GM19240 (cell line): Measurements from ENCODE around the gene CMSS1.
A peak's percentile ranks its signal among the peaks of the same experiment; 100 is the strongest.

Experiments
- DNase-seq: peaks from one replicate; pipeline ENCODE4 v3.0.0; 2011; ENCODE audit warnings: low spot score; ENCODE audit not compliant: insufficient read length

The CMSS1 gene

GRCh38 chr3:99817437-99818240, at the start of gene CMSS1:
CMSS1 (plus strand) TSS chr3:99817862.
- DNase-seq: peak; percentile 65

DNA sequence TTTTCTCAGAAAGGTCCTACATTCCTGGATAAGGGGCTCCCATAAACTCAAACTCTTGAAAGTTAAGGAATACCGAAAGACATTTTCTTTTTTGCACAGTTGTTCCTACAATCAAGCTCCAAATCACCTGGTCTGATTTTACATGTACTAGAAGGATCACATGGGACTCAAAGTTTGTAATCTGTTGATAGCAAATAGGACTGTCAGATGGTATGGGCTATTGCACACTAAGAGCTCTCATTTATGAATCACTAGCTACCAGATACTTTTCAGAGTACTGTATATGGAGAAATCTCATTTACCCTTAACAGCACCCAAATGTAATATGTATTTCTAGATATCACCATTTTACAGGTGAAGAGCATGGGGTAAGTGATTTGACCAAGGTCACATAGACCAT, 49.5 kb upstream of the CMSS1 start:
- no peak for DNase-seq

GRCh38 chr3:99768808-99769501, 48.7 kb upstream of the CMSS1 start:
- DNase-seq: no peak

DNA sequence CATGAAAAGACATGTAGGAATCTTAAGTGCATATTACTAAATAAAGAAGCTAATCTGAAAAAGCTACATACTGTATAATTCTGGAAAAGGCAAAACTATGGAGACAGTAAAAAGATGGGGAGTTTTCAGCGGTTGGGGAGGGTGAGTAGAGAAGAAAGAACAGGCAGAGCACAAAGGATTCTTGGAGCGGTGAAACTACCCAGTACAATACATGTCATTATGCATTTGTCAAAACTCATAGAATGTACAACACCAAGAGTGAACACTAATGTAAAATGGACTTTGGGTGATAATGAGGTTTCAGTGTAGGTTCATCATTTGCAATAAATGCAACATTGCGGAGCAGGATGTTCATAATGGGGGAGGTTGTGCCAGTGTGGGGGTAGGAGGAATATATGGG, 45.5 kb upstream of the CMSS1 start:
- DNase-seq: no peak

DNA sequence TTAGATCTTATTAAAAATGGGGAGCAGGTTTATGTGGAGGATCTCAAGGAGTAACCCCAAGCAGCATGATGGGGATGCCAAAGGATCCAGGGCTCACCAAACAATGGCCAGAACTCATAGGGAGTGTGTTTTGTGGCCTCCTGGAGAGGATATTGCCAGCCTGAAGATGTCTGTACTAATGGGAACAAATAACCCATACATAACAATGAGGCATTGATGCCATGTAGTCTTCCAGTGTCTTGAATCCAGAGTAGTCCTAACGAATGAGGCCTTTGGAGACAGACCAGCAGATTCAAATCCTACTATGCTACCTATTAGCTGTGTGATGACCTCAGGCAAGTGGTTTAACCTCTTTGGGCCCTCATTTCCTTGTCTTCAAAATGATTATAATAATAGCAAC, 45.0 kb upstream of the CMSS1 start:
- no peak for DNase-seq

DNA sequence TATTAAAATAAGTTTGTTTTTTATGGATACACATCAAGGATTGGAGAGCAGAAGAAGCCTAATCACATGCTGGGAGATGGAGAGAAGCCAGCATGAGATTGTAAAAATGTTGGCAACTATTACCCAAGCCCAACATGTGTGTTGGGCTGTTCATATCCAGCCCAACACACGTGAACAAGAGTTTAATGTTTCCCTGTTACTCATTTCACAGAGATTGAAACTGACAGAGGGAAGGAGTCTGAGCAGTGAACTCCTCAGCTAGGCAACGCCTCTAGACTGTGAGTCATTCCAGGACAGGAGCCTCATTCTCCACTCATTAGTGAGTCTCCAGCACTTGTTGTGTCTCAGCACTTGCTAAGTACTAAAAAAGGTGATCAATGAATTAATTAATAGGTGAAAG, 43.2 kb upstream of the CMSS1 start:
- DNase-seq: peak; percentile 9

GRCh38 chr3:99776516-99777209, 41.0 kb upstream of the CMSS1 start:
- DNase-seq: no peak

DNA sequence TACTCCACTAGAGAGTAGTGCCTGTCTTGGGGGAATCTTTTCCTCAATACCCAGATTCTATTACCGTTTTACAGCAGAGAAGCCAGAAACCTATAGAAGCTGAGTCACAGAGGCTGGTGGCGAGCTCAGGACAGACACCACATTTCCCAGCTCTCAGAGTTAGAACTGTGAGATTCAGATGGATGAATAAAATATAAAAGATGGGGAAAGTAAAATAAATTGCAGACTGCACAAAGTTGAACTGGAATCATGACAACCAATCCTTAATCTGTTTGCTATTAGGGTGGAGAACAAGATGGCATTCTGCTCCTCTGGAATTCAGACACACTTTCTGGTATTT, 40.5 kb upstream of the CMSS1 start:
- no peak for DNase-seq

DNA sequence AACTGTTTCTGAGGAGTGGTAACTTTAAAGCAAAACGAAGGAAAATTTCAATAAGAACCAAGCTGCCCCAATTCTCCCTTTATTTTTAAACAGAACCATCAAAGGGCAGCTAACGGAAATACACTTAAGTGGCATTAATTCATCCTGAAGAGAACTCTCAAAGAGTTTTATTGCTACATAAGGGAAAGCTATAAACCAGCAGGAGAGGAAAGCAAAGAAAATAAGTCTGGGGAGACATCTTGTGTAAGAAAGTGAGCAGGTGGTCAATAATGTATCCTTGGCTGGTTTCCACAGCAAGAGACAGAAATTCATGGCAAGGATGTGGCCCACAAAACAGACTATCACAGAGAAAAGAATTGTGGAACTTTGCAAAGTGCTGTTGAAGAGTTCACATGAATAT, 40.0 kb upstream of the CMSS1 start:
- no peak for DNase-seq

GRCh38 chr3:99780749-99781148, 36.9 kb upstream of the CMSS1 start:
- no peak for DNase-seq

DNA sequence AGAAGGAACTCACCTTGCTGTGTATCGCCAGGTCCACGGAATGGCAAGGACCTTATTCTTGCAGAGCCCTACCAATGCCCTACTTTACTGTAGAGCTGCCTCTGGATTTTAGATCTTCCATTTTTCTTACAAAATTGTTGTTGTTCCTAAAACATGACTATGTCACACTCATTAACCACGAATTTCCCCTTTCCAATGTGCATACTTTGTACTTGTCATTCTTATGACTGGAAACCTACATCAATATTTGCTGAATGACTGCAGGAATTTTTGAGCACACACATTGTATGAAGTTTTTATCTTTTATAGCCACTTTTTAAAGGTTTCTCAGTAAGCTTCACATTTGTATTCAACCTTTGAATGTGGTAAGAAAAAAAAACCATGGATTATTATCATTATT, 35.9 kb upstream of the CMSS1 start:
- DNase-seq: no peak

DNA sequence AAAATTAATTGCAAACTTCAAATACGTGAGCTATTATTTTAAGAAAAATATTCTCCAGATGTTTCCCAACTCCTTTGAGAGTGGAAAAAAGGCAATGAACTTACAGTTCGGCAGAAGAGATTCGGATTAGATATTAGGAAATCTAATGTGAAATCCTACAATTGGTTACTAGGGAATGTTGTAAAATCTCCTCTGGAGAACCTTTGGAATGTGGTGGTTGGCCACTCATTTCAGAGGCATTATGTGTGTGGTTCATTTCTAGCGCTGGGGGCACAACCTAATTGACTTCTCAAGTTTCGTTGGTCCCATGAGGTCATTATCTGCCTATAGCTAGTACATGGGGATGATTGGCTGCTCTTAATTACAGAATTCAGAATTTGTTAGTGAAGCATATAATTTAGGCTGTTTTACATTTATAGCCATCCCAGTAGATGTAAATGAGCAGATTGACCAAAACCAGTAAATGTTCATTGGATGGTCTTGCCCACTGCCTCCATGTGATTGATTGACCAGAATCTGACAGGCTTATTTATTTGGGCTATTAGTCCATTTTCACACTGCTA, 34.6 kb upstream of the CMSS1 start:
- DNase-seq: no peak

DNA sequence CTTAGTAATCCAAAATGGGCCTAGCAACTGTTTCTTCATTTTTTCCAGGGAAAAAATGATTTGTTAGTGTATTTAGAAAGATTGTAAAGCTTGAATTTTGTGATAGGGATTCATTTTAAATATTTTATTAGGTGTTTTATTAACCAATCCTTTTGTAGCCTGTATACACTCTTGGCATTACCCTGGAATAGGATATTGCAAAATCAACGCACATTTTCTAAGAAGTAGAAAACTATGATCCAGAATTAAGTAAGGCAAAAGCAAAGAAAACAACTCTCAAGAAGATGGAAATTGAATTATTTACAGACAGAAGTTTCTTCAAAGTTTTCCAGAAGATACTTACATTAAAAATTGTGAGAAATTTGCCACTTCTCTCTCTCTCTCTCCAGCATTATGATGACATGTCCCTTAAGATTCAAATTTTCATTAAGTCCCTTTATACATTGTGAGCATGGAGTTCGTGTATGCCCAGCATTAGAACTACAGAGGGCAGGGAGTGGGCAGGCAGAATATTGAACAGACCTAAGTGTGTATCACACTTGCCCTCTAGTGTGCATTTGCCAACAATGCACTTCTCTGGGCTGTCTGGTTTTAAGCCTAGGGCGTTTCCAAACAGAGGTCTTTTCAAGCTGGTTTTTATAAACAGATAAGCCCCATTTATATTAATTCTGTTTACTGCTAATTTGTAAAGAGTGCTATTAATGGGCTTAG, 28.5 kb upstream of the CMSS1 start:
- DNase-seq: peak; percentile 21

- DNase-seq: no peak
Measured at GRCh38 chr3:99794485-99794884, 23.2 kb upstream of the CMSS1 start.

DNA sequence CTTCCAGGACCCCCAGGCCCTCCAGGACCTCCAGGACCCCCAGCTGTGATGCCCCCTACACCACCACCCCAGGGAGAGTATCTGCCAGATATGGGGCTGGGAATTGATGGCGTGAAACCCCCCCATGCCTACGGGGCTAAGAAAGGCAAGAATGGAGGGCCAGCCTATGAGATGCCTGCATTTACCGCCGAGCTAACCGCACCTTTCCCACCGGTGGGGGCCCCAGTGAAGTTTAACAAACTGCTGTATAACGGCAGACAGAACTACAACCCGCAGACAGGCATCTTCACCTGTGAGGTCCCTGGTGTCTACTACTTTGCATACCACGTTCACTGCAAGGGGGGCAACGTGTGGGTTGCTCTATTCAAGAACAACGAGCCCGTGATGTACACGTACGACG, 22.1 kb upstream of the CMSS1 start:
- no peak for DNase-seq

GRCh38 chr3:99799422-99799821, 18.2 kb upstream of the CMSS1 start:
- no peak for DNase-seq

- no peak for DNase-seq
Measured at GRCh38 chr3:99803297-99803696, 14.4 kb upstream of the CMSS1 start.

- DNase-seq: no peak
Measured at GRCh38 chr3:99805160-99805559, 12.5 kb upstream of the CMSS1 start.

- peak; percentile 14 for DNase-seq
Measured at GRCh38 chr3:99808163-99808794, 9.4 kb upstream of the CMSS1 start.

DNA sequence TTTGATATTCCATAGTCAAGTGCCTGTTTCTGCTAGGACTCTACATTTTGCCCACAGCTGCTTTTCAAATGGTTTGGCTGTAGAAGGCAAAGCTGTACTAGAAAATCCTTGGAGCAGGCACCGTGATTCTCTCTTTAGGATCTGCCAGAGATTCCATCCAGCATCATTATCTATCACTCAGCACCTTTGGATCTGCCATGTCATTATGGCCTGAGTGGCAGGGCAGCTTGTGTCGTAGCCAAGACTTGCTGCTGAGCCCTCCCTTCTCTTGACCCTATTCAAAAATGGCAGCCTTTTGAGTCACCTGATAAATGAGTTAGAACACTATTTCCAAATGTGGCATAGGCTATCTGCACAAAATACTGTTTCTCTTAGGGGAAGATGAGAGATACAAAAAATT, 8.1 kb upstream of the CMSS1 start:
- DNase-seq: no peak

GRCh38 chr3:99810403-99810802, 7.3 kb upstream of the CMSS1 start:
- DNase-seq: no peak
